Prostate gland (tissue), 2 donors: ENCODE results near the gene USP20. TPM values are rescaled to one million over a fixed set of nuclear protein-coding genes. Genes with fewer than 3 reads are reported as not detected.

Source experiments
- DNase-seq: peaks from one replicate; pipeline ENCODE4 v3.0.0-alpha.2; 2019; ENCODE audit warnings: low spot score
- H3K27ac ChIP-seq, 2 donors: fragments of 200-600 bp; sonication (generic); 2 replicates each; pipeline ENCODE4 v1.5.1; 2017 to 2019
- H3K27me3 ChIP-seq: fragments of 200-600 bp; sonication (generic); replicated peaks from 2 replicates; pipeline ENCODE4 v1.5.1; 2019; ENCODE audit not compliant: insufficient read depth
- H3K36me3 ChIP-seq, 2 donors: fragments of 200-600 bp; sonication (generic); 1 replicate in 1 of 2; 2 replicates in 1 of 2; pipeline versions ENCODE4 v1.5.1 to v1.8.1; 2017 to 2019
- H3K4me1 ChIP-seq: fragments of 200-600 bp; sonication (generic); replicated peaks from 2 replicates; pipeline ENCODE4 v1.5.1; 2019
- H3K4me3 ChIP-seq, 2 donors: fragments of 200-600 bp; sonication (generic); 2 replicates each; pipeline ENCODE4 v1.5.1; 2017 to 2019
- H3K9me3 ChIP-seq: fragments of 200-600 bp; sonication (generic); 2 replicates; pipeline ENCODE4 v1.5.1; 2017
- POLR2A ChIP-seq: fragments of 450-650 bp; IDR thresholded peaks from one replicate; pipeline ENCODE4 v1.6.1; 2016; ENCODE audit warnings: antibody characterized with exemption, mild to moderate bottlenecking
- POLR2AphosphoS5 ChIP-seq: sonication (generic); formaldehyde crosslinking; IDR thresholded peaks from one replicate; pipeline ENCODE4 v1.6.1; 2017; ENCODE audit warnings: antibody characterized with exemption
- WGBS: methylation state at CpG from one replicate; pipeline ENCODE4 v1.1.5; 2018; 5-methylcytosine and 5-hydroxymethylcytosine counted together
- intact Hi-C: fragments of 100-400 bp; cut with DNase I; formaldehyde crosslinking; loops from one replicate; pipeline ENCODE4 v1.14.2; 2022
- total RNA-seq, 2 donors: library from RNA; depleted of rRNA; stranded (reverse); fragments of >200 nt; gene quantifications; one replicate each; pipeline ENCODE4 v1.1.0, GENCODE V29; 2016
- TF ChIP-seq, protein P1 (sequence below), 4 experiments: fragments of 200-600 bp in 2 of 4; fragments of 450-650 bp in 2 of 4; sonication (generic) in 2 of 4; IDR thresholded peaks; 1 replicate in 3 of 4; 2 replicates in 1 of 4; pipeline ENCODE4 v1.5.1; 2016 to 2019; ENCODE audit warnings: antibody characterized with exemption in 4 of 4, mild to moderate bottlenecking in 2 of 4, moderate library complexity in 2 of 4

USP20 gene
- total RNA-seq, 2 donors from 2014 or later = 34.8 to 53.5 TPM

DNA sequence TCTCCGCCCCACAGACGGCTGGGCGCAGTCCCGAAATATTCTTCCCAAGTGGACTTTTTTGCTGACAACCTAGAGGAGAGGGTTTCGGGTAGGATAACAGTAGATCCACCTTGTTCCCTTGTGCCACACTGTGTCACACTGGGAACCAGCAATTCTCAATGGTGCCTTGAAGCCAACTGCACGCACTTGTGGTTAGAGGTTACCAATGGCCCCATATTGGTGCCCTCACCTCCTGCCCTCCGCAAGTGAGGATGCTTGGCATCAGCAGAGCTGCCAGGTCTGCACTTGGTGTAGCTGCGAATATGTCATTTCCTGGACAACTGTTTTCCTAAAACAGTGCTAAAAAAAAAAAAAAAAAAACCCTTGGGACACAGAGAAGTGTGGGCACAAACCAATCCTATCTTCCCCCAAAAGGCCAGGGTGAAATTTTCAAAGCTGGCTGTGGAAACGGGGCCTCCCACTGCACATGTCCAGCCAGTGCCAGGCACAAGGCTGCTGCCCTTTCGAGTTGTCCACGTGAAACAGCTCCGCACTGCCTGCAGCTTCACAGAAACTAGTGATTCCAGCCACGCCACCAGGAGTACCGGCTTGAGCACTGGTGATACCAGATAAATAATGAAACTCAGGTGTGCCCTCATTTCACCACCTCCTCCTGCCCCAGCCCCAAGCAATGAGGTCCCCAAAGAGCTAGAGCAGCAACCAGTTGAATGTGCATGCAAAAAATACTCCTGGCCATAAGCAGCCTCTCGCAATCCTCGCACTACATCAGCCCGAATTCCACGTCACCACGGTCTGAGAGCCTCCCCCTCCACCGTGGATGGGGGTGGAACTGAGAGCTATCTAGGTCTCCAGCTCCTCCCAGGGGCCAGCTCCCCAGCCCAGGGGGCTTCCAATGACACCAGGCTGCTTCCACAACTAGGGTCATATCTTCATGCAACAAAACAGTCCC is 51.2 kb downstream of the USP20 start:
- no peak for DNase-seq
- Histone ChIP-seq H3K4me3 (peak overlapping the region; percentile 12 to 27), H3K27me3 (no peaks in the 10 kb centered on the region), H3K36me3 (peaks cover 0 to 3% of the 10 kb centered on the region in 2 donors), H3K4me1 (peaks cover 19% of the 10 kb centered on the region), H3K9me3 (no peaks in the 10 kb centered on the region), H3K27ac (peak overlapping the region; percentile 65 to 80)
- intact Hi-C loops = loop anchor here (1.0 to 5.0 kb wide), 3 partner anchors 46 to 351 kb away; partner anchors contain the start of gene FNBP1
- no peak for TF ChIP-seq POLR2A
- TF ChIP-seq POLR2AphosphoS5 = no peak
- TF ChIP-seq, protein P1, sequence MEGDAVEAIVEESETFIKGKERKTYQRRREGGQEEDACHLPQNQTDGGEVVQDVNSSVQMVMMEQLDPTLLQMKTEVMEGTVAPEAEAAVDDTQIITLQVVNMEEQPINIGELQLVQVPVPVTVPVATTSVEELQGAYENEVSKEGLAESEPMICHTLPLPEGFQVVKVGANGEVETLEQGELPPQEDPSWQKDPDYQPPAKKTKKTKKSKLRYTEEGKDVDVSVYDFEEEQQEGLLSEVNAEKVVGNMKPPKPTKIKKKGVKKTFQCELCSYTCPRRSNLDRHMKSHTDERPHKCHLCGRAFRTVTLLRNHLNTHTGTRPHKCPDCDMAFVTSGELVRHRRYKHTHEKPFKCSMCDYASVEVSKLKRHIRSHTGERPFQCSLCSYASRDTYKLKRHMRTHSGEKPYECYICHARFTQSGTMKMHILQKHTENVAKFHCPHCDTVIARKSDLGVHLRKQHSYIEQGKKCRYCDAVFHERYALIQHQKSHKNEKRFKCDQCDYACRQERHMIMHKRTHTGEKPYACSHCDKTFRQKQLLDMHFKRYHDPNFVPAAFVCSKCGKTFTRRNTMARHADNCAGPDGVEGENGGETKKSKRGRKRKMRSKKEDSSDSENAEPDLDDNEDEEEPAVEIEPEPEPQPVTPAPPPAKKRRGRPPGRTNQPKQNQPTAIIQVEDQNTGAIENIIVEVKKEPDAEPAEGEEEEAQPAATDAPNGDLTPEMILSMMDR (IDR thresholded peaks at IDR 0.05) = no peak
- 55% methylated on average over 20 of the region's 20 CpGs for WGBS

DNA sequence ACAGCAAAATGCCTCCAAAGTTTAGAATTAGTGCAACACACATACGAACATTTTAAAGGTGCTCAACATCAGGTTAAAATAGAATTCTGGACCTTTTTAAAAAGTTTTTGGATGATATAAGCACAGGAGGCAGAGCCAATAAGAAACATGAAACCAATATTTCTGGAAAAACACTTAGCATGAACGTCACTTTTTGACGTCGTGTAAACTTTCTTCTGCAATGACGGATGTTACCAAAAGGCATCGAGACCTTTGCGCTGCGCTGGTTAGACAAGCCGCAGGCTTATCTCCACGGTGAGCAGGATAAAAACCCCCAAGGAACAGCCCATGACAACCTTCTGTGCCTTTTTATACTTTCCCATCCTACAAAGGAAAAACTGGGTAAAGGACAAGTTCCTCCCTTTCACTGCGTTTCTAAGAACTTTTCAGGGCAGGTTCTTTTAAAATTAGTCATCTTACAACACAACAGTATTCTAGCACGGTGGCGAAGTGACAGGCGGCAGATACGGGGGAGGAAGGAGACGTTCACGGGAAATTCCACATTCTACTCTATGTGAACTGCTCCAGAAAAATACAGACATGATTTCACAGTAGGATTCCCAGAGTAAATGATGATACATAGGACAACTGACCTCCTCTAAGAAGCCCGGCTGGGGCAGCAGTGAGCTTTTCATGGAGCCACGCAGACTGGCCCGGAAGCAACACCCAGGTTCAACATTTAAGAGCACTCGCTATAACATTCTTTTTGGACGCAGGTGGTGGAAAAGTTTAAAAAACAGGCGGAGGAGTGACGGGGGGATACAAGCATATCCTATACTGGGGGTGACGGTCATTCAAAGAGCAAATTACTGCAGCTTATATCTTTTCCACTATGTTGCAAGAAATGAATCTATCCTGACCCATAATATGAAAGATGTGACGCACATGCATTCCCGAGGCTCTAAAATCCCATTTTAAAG is 52.4 kb downstream of the USP20 start:
- H3K4me1 ChIP-seq = peaks cover 19% of the 10 kb centered on the region
- peaks cover 0 to 3% of the 10 kb centered on the region in 2 donors for H3K36me3 ChIP-seq
- DNase-seq = no peak
- TF ChIP-seq POLR2AphosphoS5 (no peak), POLR2A (no peak)
- TF ChIP-seq, protein P1 (IDR thresholded peaks at IDR 0.05) = no peak
- intact Hi-C loops = loop anchor here (5.0 kb wide), 2 partner anchors 45 to 350 kb away; no protein-coding TSS in a partner anchor
- no peaks in the 10 kb centered on the region for H3K27me3 ChIP-seq
- H3K9me3 ChIP-seq = no peaks in the 10 kb centered on the region
- H3K4me3 ChIP-seq = no peak overlapping the region
- peak overlapping the region; percentile 9 to 65 for H3K27ac ChIP-seq
- 61% methylated on average over 27 of the region's 27 CpGs for WGBS

DNA sequence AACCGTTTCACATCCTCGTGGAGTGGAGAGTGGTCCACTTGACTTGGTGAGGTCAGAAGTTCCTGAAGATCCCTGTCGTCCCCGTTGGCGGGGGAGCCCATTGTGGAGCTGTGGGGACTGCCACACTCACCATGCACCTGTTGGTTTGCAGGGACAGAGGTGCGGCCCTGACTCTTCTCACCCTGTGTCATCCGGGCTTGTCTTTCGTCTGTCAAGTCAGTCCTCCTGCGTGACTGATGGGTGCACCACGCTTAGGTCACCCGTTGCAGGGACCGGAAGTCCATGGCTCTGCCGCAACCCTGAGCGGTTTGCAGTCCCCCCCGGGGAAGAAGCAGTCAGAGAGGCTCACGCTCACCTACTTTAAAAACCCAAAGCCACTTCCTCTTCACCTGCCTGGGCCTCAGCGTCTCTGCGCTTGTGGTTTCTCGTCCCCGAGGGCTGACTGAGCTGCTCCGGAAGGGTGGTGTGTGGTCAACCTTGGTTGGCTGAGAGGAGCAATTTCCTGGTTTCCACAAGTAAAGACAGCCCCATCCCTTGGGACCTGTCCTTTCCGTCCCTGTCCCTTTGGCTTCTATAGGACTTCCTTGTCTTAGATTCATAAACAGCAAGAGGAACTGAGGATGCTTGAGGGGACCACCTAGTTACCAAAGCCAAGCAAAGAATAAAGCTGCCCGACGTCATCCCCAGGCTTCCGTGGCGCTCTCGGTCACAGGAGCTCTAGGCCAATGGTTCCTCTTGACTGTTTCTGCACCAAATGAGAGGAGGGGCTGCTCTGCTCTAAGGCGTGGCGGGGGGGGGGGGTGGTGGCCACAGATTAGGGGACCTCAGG is 53.2 kb downstream of the USP20 start:
- intact Hi-C loops = loop anchor here (5.0 kb wide), 2 partner anchors 44 to 349 kb away; no protein-coding TSS in a partner anchor
- Histone ChIP-seq H3K27me3 (no peaks in the 10 kb centered on the region), H3K9me3 (no peaks in the 10 kb centered on the region), H3K4me3 (no peak overlapping the region), H3K27ac (peak overlapping the region in 1 of 2 donors; percentile 8), H3K4me1 (peaks cover 19% of the 10 kb centered on the region), H3K36me3 (peaks cover 0 to 3% of the 10 kb centered on the region in 2 donors)
- 75% methylated on average over 29 of the region's 29 CpGs for WGBS
- TF ChIP-seq POLR2AphosphoS5 = no peak
- TF ChIP-seq, protein P1 (IDR thresholded peaks at IDR 0.05) = no peak
- TF ChIP-seq POLR2A = no peak
- DNase-seq = no peak
